HuH-7 (cell line): ENCODE data around the gene CENPK.
"Not testable (repeated sequence)": the region's sequence is repeated elsewhere in the genome, so short reads cannot be mapped to it uniquely, and the experiment has no call there.

Experiments
- DNase-seq: peaks from one replicate; pipeline ENCODE4 v3.0.0; 2011; ENCODE audit warnings: low spot score

Gene CENPK

GRCh38 chr5:65506961-65507360 is 56.0 kb downstream of the CENPK start:
- DNase-seq: no peak

- no peak for DNase-seq
Observed at GRCh38 chr5:65489119-65489518, 73.8 kb downstream of the CENPK start.

- not testable (repeated sequence) for DNase-seq
Observed at GRCh38 chr5:65488038-65488687, 74.8 kb downstream of the CENPK start.

GRCh38 chr5:65486803-65487202 is 76.2 kb downstream of the CENPK start:
- DNase-seq: not testable (repeated sequence)

- no peak for DNase-seq
Observed at GRCh38 chr5:65485405-65485804, 77.6 kb downstream of the CENPK start.

GRCh38 chr5:65483546-65484346 is 79.2 kb downstream of the CENPK start:
- DNase-seq: peak; percentile 34

GRCh38 chr5:65482736-65483545 is 80.0 kb downstream of the CENPK start:
- DNase-seq: no peak

- no peak for DNase-seq
Observed at GRCh38 chr5:65482296-65482735, 80.7 kb downstream of the CENPK start.

GRCh38 chr5:65481635-65482295 is 81.2 kb downstream of the CENPK start, which contains the start of gene ADAMTS6:
ADAMTS6 (minus strand) TSS chr5:65481920; CDS start chr5:65473673, 8,247 bp downstream.
- peak; percentile 48 for DNase-seq

- no peak for DNase-seq
Observed at GRCh38 chr5:65481171-65481581, 81.8 kb downstream of the CENPK start.

- DNase-seq: no peak
Observed at GRCh38 chr5:65480306-65480865, 82.6 kb downstream of the CENPK start.

- DNase-seq: no peak
Observed at GRCh38 chr5:65479527-65479926, 83.4 kb downstream of the CENPK start.

GRCh38 chr5:65478336-65478735 is 84.6 kb downstream of the CENPK start:
- DNase-seq: no peak

GRCh38 chr5:65475895-65476294 is 87.1 kb downstream of the CENPK start:
- no peak for DNase-seq

GRCh38 chr5:65475336-65475735 is 87.6 kb downstream of the CENPK start:
- DNase-seq: no peak

GRCh38 chr5:65474130-65474711 is 88.7 kb downstream of the CENPK start:
- DNase-seq: no peak

- DNase-seq: no peak
Observed at GRCh38 chr5:65468633-65469032, 94.3 kb downstream of the CENPK start.
